DND-41 (cell line): ENCODE results near the gene SCRN1.

Experiments
- ATAC-seq: fragments of 200-7000 bp; cut with Tn5 transposase; 3 replicates; pipeline ENCODE4 v1.9.1; 2021; ENCODE audit warnings: low read depth; ENCODE audit not compliant: insufficient read depth
- DNase-seq: peaks from one replicate; pipeline ENCODE4 v3.0.0-alpha.2; 2020
- H2AFZ ChIP-seq: 2 replicates; pipeline ENCODE4 v1.6.0; 2012; ENCODE audit warnings: low read depth, low read length
- H3K27ac ChIP-seq: 2 replicates; pipeline ENCODE4 v1.5.1; 2012; ENCODE audit warnings: low read length, inconsistent platforms
- H3K27me3 ChIP-seq: fragments of 200-600 bp; sonication (generic); 2 replicates; pipeline ENCODE4 v1.6.0; 2012; ENCODE audit warnings: low read length, mild to moderate bottlenecking, inconsistent platforms; ENCODE audit not compliant: insufficient read depth, poor library complexity
- H3K36me3 ChIP-seq: 2 replicates; pipeline ENCODE4 v1.5.1; 2012; ENCODE audit warnings: low read length, inconsistent platforms; ENCODE audit not compliant: insufficient read depth
- H3K4me1 ChIP-seq: 2 replicates; pipeline ENCODE4 v1.5.1; 2012; ENCODE audit warnings: mild to moderate bottlenecking, low read length; ENCODE audit not compliant: insufficient read depth
- H3K4me2 ChIP-seq: 2 replicates; pipeline ENCODE4 v1.6.0; 2012; ENCODE audit warnings: mild to moderate bottlenecking, moderate library complexity, low read length, inconsistent platforms; ENCODE audit not compliant: insufficient read depth
- H3K4me3 ChIP-seq, 2 experiments: fragments of 200-600 bp in 1 of 2; shearing (Covaris generic) in 1 of 2; 2 replicates each; pipeline ENCODE4 v1.5.1; 2012 to 2016; ENCODE audit warnings: inconsistent platforms in 2 of 2, low read length in 2 of 2, mild to moderate bottlenecking in 2 of 2, low read depth in 1 of 2, moderate library complexity in 1 of 2
- H3K79me2 ChIP-seq: 2 replicates; pipeline ENCODE4 v1.6.0; 2012; ENCODE audit warnings: low read length, inconsistent platforms; ENCODE audit not compliant: insufficient read depth
- H3K9ac ChIP-seq: 2 replicates; pipeline ENCODE4 v1.6.0; 2012; ENCODE audit warnings: low read depth, mild to moderate bottlenecking, inconsistent platforms, low read length, moderate library complexity
- H3K9me3 ChIP-seq: 2 replicates; pipeline ENCODE4 v1.5.1; 2012; ENCODE audit warnings: low read length, moderate library complexity, mild to moderate bottlenecking, inconsistent platforms; ENCODE audit not compliant: insufficient read depth, severe bottlenecking
- H4K20me1 ChIP-seq: 2 replicates; pipeline ENCODE4 v1.6.0; 2012; ENCODE audit warnings: low read length; ENCODE audit not compliant: insufficient read depth
- CTCF ChIP-seq: IDR thresholded peaks from 2 replicates; pipeline ENCODE4 v1.5.1; 2012; ENCODE audit warnings: borderline replicate concordance, low read length, moderate library complexity, mild to moderate bottlenecking; ENCODE audit not compliant: poor library complexity, severe bottlenecking; ENCODE audit errors: extremely low read depth
- EZH2 ChIP-seq: IDR thresholded peaks from 3 replicates; pipeline ENCODE4 v1.6.1; 2012; ENCODE audit warnings: borderline replicate concordance, low read depth, mild to moderate bottlenecking, moderate library complexity, low read length, inconsistent platforms; ENCODE audit not compliant: severe bottlenecking

Gene SCRN1

GRCh38 chr7:29996321-29996720 lies 6.7 kb upstream of the SCRN1 start:
- Histone ChIP-seq H3K79me2 (no peaks in the 10 kb centered on the region), H3K4me1 (no peaks in the 10 kb centered on the region), H3K27ac (no peak overlapping the region), H2AFZ (no peak overlapping the region), H3K4me3 (no peak overlapping the region), H3K27me3 (no peaks in the 10 kb centered on the region), H3K9ac (no peak overlapping the region), H3K4me2 (no peak overlapping the region), H3K36me3 (no peaks in the 10 kb centered on the region), H4K20me1 (no peaks in the 10 kb centered on the region), H3K9me3 (peaks cover 6% of the 10 kb centered on the region)
- no peak for ATAC-seq
- no peak for TF ChIP-seq CTCF
- no peak for TF ChIP-seq EZH2
- DNase-seq, result no peak

GRCh38 chr7:29995652-29996051 lies 6.1 kb upstream of the SCRN1 start:
- ATAC-seq (no peak), DNase-seq (no peak)
- no peaks in the 10 kb centered on the region for H3K79me2 ChIP-seq
- H3K36me3 ChIP-seq, result no peaks in the 10 kb centered on the region
- H3K4me3 ChIP-seq, result no peak overlapping the region
- peaks cover 6% of the 10 kb centered on the region for H3K9me3 ChIP-seq
- H3K27ac ChIP-seq, result no peak overlapping the region
- no peaks in the 10 kb centered on the region for H3K4me1 ChIP-seq
- H3K9ac ChIP-seq, result no peak overlapping the region
- H3K27me3 ChIP-seq, result no peaks in the 10 kb centered on the region
- TF ChIP-seq CTCF (no peak), EZH2 (no peak)
- no peaks in the 10 kb centered on the region for H4K20me1 ChIP-seq
- H2AFZ ChIP-seq, result no peak overlapping the region
- H3K4me2 ChIP-seq, result no peak overlapping the region

- no peak overlapping the region for H3K27ac ChIP-seq
Observed at GRCh38 chr7:29993140-29993539, 3.5 kb upstream of the SCRN1 start.

More at GRCh38 chr7:29993140-29993539, 3.5 kb upstream of the SCRN1 start:
- no peaks in the 10 kb centered on the region for H3K36me3 ChIP-seq
- DNase-seq (no peak), ATAC-seq (no peak)
- no peak overlapping the region for H2AFZ ChIP-seq
- no peak overlapping the region for H3K4me3 ChIP-seq
- H3K4me2 ChIP-seq, result no peak overlapping the region
- H3K9ac ChIP-seq, result no peak overlapping the region
- H3K9me3 ChIP-seq, result peaks cover 6% of the 10 kb centered on the region
- H4K20me1 ChIP-seq, result no peaks in the 10 kb centered on the region
- H3K27me3 ChIP-seq, result no peaks in the 10 kb centered on the region
- H3K4me1 ChIP-seq, result no peaks in the 10 kb centered on the region
- TF ChIP-seq EZH2, result no peak
- no peak for TF ChIP-seq CTCF
- no peaks in the 10 kb centered on the region for H3K79me2 ChIP-seq
